ENCODE results near the gene AJUBA. TPM values are rescaled to one million over a fixed set of nuclear protein-coding genes. Genes with fewer than 3 reads are reported as not detected.

The AJUBA gene
- total and polyA plus RNA-seq, 2 donors (not counting 1 experiment from before 2014, with no cell fraction given): 1.6 TPM; not detected in 1

- peak overlapping the region; percentile 90 for H3K4me2 ChIP-seq (replicated peaks; ENCODE audit: low read depth, low read length, poor library complexity, severe bottlenecking)
- DNase-seq (no peak), ATAC-seq (ENCODE audit: low read depth) (no peak)
- H4K20me1 ChIP-seq (ENCODE audit: control insufficient read depth, insufficient read depth, low read length, poor library complexity, severe bottlenecking): no peaks in the 10 kb centered on the region
- peaks cover 13 to 23% of the 10 kb centered on the region in 2 donors for H3K4me1 ChIP-seq (ENCODE audit: control insufficient read depth in 2 of 2, insufficient read depth in 2 of 2, low read length in 2 of 2)
- no peaks in the 10 kb centered on the region for H3K27me3 ChIP-seq (replicated peaks in 1 of 4; ENCODE audit: control extremely low read depth in 1 of 4, control insufficient read depth in 3 of 4, insufficient read depth in 4 of 4, low read length in 3 of 4)
- peak overlapping the region; percentile 65 to 86 for H3K27ac ChIP-seq (ENCODE audit: low read length in 2 of 2)
- Mint-ChIP-seq H3K27me3 (no peaks in the 10 kb centered on the region), H3K4me1 (peaks cover 23% of the 10 kb centered on the region), H3K4me3 (no peak overlapping the region), H3K27ac (no peak overlapping the region), H3K9me3 (ENCODE audit: insufficient read depth) (no peaks in the 10 kb centered on the region)
- peaks cover 3% of the 10 kb centered on the region for H3K79me2 ChIP-seq (ENCODE audit: control insufficient read depth, insufficient read depth, low read length)
- H3K4me3 ChIP-seq (ENCODE audit: control extremely low read depth in 1 of 5, extremely low read depth in 1 of 5, insufficient read depth in 1 of 5, low read depth in 2 of 5, low read length in 4 of 5): peak overlapping the region; percentile 64 to 100 (median 96)
- TF ChIP-seq EZH2 (IDR thresholded peaks at IDR 0.05; ENCODE audit: borderline replicate concordance, insufficient read depth, low read depth, low read length, poor library complexity, severe bottlenecking) (no peak), CTCF (IDR thresholded peaks at IDR 0.05) (no peak)
- WGBS (ENCODE audit: insufficient coverage): 5% methylated on average over 11 of the region's 12 CpGs
- CTCF ChIA-PET: interaction anchor here (0.6 to 5.0 kb wide), 12 partner anchors 9 to 393 kb away, joined by 3 to 64 read pairs (median 8); partner anchors contain the start of genes AJUBA, LRP10, PABPN1 and RBM23
- POLR2A ChIA-PET: interaction anchor here (0.7 to 2.3 kb wide), 9 partner anchors 8 to 1233 kb away, joined by 3 to 22 read pairs (median 3); partner anchors contain the start of genes IRF9 and RBM23
- H3K9ac ChIP-seq (ENCODE audit: low read length): peak overlapping the region; percentile 96
- no peaks in the 10 kb centered on the region for H3K9me3 ChIP-seq (ENCODE audit: control extremely low read depth in 1 of 3, control insufficient read depth in 2 of 3, insufficient read depth in 1 of 3, low read length in 2 of 3)
- peak overlapping the region; percentile 97 for H2AFZ ChIP-seq (ENCODE audit: insufficient read depth, low read depth, low read length, poor library complexity, severe bottlenecking)
- intact Hi-C loops (cut with micrococcal nuclease): loop anchor here (1.0 to 5.0 kb wide), 8 partner anchors 9 to 374 kb away; partner anchors contain the start of genes ACIN1, C14orf119, DAD1 and HAUS4
- peaks cover 5 to 22% of the 10 kb centered on the region in 2 experiments for H3K36me3 ChIP-seq (replicated peaks in 1 of 2; ENCODE audit: control extremely low read depth in 1 of 2, control insufficient read depth in 1 of 2, extremely low read depth in 1 of 2, insufficient read depth in 2 of 2, low read length in 1 of 2)
Observed at GRCh38 chr14:22928237-22929103, 53.9 kb downstream of the AJUBA start.

All from B cell (primary cell).